SJCRH30 (cell line): ENCODE measurements around the gene KRT73. TPM values are rescaled to one million over a fixed set of nuclear protein-coding genes. Genes with fewer than 3 reads are reported as not detected.

ENCODE experiments used
- DNase-seq, 2 experiments: peaks; one replicate each; pipeline ENCODE4 v3.0.0-alpha.2; 2015 to 2020
- H3K27ac ChIP-seq: fragments of 250-450 bp; sonication (Bioruptor Pico); 2 replicates; pipeline ENCODE4 v1.5.1; 2020; ENCODE audit warnings: mild to moderate bottlenecking, moderate library complexity
- H3K27me3 ChIP-seq: fragments of 250-450 bp; sonication (Bioruptor Pico); 2 replicates; pipeline ENCODE4 v1.5.1; 2020; ENCODE audit warnings: mild to moderate bottlenecking, moderate library complexity
- H3K36me3 ChIP-seq: fragments of 250-450 bp; sonication (Bioruptor Pico); 2 replicates; pipeline ENCODE4 v1.5.1; 2020; ENCODE audit warnings: mild to moderate bottlenecking, moderate library complexity
- H3K4me1 ChIP-seq: fragments of 250-450 bp; sonication (Bioruptor Pico); 2 replicates; pipeline ENCODE4 v1.5.1; 2020; ENCODE audit warnings: mild to moderate bottlenecking, moderate library complexity
- H3K4me3 ChIP-seq: fragments of 250-450 bp; sonication (Bioruptor Pico); 2 replicates; pipeline ENCODE4 v1.5.1; 2020; ENCODE audit warnings: mild to moderate bottlenecking, moderate library complexity
- H3K9me3 ChIP-seq: fragments of 250-450 bp; sonication (Bioruptor Pico); replicated peaks from 2 replicates; pipeline ENCODE4 v1.5.1; 2020; ENCODE audit warnings: mild to moderate bottlenecking, moderate library complexity
- total RNA-seq: library from RNA; depleted of rRNA; stranded (reverse); fragments of >200 nt; shearing (Covaris generic); gene quantifications from 2 replicates; pipeline ENCODE4 v1.2.3, GENCODE V29; 2014

The KRT73 gene
- total RNA-seq, 1 experiment from 2014 or later: not detected

- Histone ChIP-seq H3K9me3 (no peaks in the 10 kb centered on the region), H3K27ac (no peak overlapping the region), H3K4me3 (no peak overlapping the region), H3K36me3 (no peaks in the 10 kb centered on the region), H3K27me3 (peaks cover 11% of the 10 kb centered on the region; the same call in 1 of the 2 replicates), H3K4me1 (no peaks in the 10 kb centered on the region)
- DNase-seq: no peak
Measured at GRCh38 chr12:52584156-52584682, 34.1 kb downstream of the KRT73 start.

GRCh38 chr12:52582971-52583456 lies 35.3 kb downstream of the KRT73 start:
- DNase-seq: peak; percentile 30 to 57
- Histone ChIP-seq H3K27ac (no peak overlapping the region), H3K27me3 (peaks cover 11% of the 10 kb centered on the region; the same call in 1 of the 2 replicates), H3K4me3 (no peak overlapping the region), H3K9me3 (no peaks in the 10 kb centered on the region), H3K4me1 (no peaks in the 10 kb centered on the region), H3K36me3 (no peaks in the 10 kb centered on the region)

GRCh38 chr12:52582486-52582885 lies 35.9 kb downstream of the KRT73 start:
- Histone ChIP-seq H3K4me1 (no peaks in the 10 kb centered on the region), H3K27ac (no peak overlapping the region), H3K27me3 (peaks cover 11% of the 10 kb centered on the region; the same call in 1 of the 2 replicates), H3K4me3 (no peak overlapping the region), H3K36me3 (no peaks in the 10 kb centered on the region), H3K9me3 (no peaks in the 10 kb centered on the region)
- DNase-seq: no peak

GRCh38 chr12:52581481-52581880 lies 36.9 kb downstream of the KRT73 start:
- Histone ChIP-seq H3K4me1 (no peaks in the 10 kb centered on the region), H3K4me3 (no peak overlapping the region), H3K36me3 (no peaks in the 10 kb centered on the region), H3K9me3 (no peaks in the 10 kb centered on the region), H3K27me3 (peaks cover 7% of the 10 kb centered on the region; the same call in 1 of the 2 replicates), H3K27ac (no peak overlapping the region)
- no peak for DNase-seq

- H3K4me3 ChIP-seq: no peak overlapping the region
- peaks cover 6% of the 10 kb centered on the region; the same call in 1 of the 2 replicates for H3K27me3 ChIP-seq
- H3K27ac ChIP-seq: no peak overlapping the region
- no peaks in the 10 kb centered on the region for H3K9me3 ChIP-seq
- DNase-seq: no peak
- H3K36me3 ChIP-seq: no peaks in the 10 kb centered on the region
- no peaks in the 10 kb centered on the region for H3K4me1 ChIP-seq
Measured at GRCh38 chr12:52581066-52581465, 37.3 kb downstream of the KRT73 start.

- Histone ChIP-seq H3K9me3 (no peaks in the 10 kb centered on the region), H3K36me3 (no peaks in the 10 kb centered on the region), H3K27me3 (peaks cover 6% of the 10 kb centered on the region; the same call in 1 of the 2 replicates), H3K4me3 (no peak overlapping the region), H3K27ac (no peak overlapping the region), H3K4me1 (no peaks in the 10 kb centered on the region)
- no peak for DNase-seq
Measured at GRCh38 chr12:52580496-52580895, 37.9 kb downstream of the KRT73 start.

GRCh38 chr12:52579468-52580465 lies 38.6 kb downstream of the KRT73 start:
- DNase-seq: no peak
- H3K4me1 ChIP-seq: no peaks in the 10 kb centered on the region
- H3K27me3 ChIP-seq: peaks cover 6% of the 10 kb centered on the region; the same call in 1 of the 2 replicates
- no peak overlapping the region for H3K4me3 ChIP-seq
- no peaks in the 10 kb centered on the region for H3K9me3 ChIP-seq
- H3K36me3 ChIP-seq: no peaks in the 10 kb centered on the region
- H3K27ac ChIP-seq: no peak overlapping the region

GRCh38 chr12:52578469-52578868 lies 39.9 kb downstream of the KRT73 start:
- Histone ChIP-seq H3K27me3 (peaks cover 6% of the 10 kb centered on the region; the same call in 1 of the 2 replicates), H3K4me3 (no peak overlapping the region), H3K4me1 (no peaks in the 10 kb centered on the region), H3K9me3 (no peaks in the 10 kb centered on the region), H3K27ac (no peak overlapping the region), H3K36me3 (no peaks in the 10 kb centered on the region)
- DNase-seq: no peak

- no peaks in the 10 kb centered on the region for H3K36me3 ChIP-seq
- H3K4me1 ChIP-seq: no peaks in the 10 kb centered on the region
- no peak overlapping the region for H3K4me3 ChIP-seq
- no peaks in the 10 kb centered on the region for H3K9me3 ChIP-seq
- no peaks in the 10 kb centered on the region; the same call in 1 of the 2 replicates for H3K27me3 ChIP-seq
- DNase-seq: no peak
- no peak overlapping the region for H3K27ac ChIP-seq
Measured at GRCh38 chr12:52577316-52577715, 41.0 kb downstream of the KRT73 start.

GRCh38 chr12:52575948-52576347 lies 42.4 kb downstream of the KRT73 start:
- Histone ChIP-seq H3K4me1 (no peaks in the 10 kb centered on the region), H3K4me3 (no peak overlapping the region), H3K36me3 (no peaks in the 10 kb centered on the region), H3K27me3 (no peaks in the 10 kb centered on the region; the same call in 1 of the 2 replicates), H3K9me3 (no peaks in the 10 kb centered on the region), H3K27ac (no peak overlapping the region)
- no peak for DNase-seq

- H3K36me3 ChIP-seq: no peaks in the 10 kb centered on the region
- no peak for DNase-seq
- H3K9me3 ChIP-seq: no peaks in the 10 kb centered on the region
- H3K4me3 ChIP-seq: no peak overlapping the region
- H3K27ac ChIP-seq: no peak overlapping the region
- H3K4me1 ChIP-seq: no peaks in the 10 kb centered on the region
- no peaks in the 10 kb centered on the region; the same call in 1 of the 2 replicates for H3K27me3 ChIP-seq
Measured at GRCh38 chr12:52575256-52575655, 43.1 kb downstream of the KRT73 start.

- no peak for DNase-seq
- no peaks in the 10 kb centered on the region for H3K9me3 ChIP-seq
- H3K27ac ChIP-seq: no peak within 1 kb of the TSS
- H3K4me1 ChIP-seq: no peaks in the 10 kb centered on the region
- H3K27me3 ChIP-seq: peaks cover 2% of the 10 kb centered on the region; the same call in 1 of the 2 replicates
- H3K4me3 ChIP-seq: no peak within 1 kb of the TSS
- no peaks in the 10 kb centered on the region for H3K36me3 ChIP-seq
Measured at GRCh38 chr12:52573743-52574142, 44.6 kb downstream of the KRT73 start, which contains the start of gene KRT74. Gene KRT74, minus strand, starts transcription at chr12:52573843. Its CDS starts 66 bp downstream, at chr12:52573777.

- Histone ChIP-seq H3K36me3 (no peaks in the 10 kb centered on the region), H3K4me3 (no peak overlapping the region), H3K27ac (no peak overlapping the region), H3K27me3 (peaks cover 2% of the 10 kb centered on the region; the same call in 1 of the 2 replicates), H3K9me3 (no peaks in the 10 kb centered on the region), H3K4me1 (no peaks in the 10 kb centered on the region)
- no peak for DNase-seq
Measured at GRCh38 chr12:52573306-52573705, 45.1 kb downstream of the KRT73 start.

- Histone ChIP-seq H3K9me3 (no peaks in the 10 kb centered on the region), H3K4me3 (no peak overlapping the region), H3K27me3 (peaks cover 8% of the 10 kb centered on the region; the same call in 1 of the 2 replicates), H3K36me3 (no peaks in the 10 kb centered on the region), H3K27ac (no peak overlapping the region), H3K4me1 (no peaks in the 10 kb centered on the region)
- no peak for DNase-seq
Measured at GRCh38 chr12:52570511-52570910, 47.8 kb downstream of the KRT73 start.

- H3K36me3 ChIP-seq: no peaks in the 10 kb centered on the region
- no peak overlapping the region for H3K4me3 ChIP-seq
- H3K4me1 ChIP-seq: no peaks in the 10 kb centered on the region
- DNase-seq: no peak
- H3K27me3 ChIP-seq: peaks cover 8% of the 10 kb centered on the region; the same call in 1 of the 2 replicates
- no peak overlapping the region for H3K27ac ChIP-seq
- no peaks in the 10 kb centered on the region for H3K9me3 ChIP-seq
Measured at GRCh38 chr12:52568111-52568510, 50.2 kb downstream of the KRT73 start.
